Activated CD8-positive, alpha-beta memory T cell treated with anti-CD3 and anti-CD28 coated beads, Interleukin-2, amount 10 ng/mL, durations not matched to agents 7 days and 5 days (primary cell): ENCODE results near the gene RARS2. TPM values are rescaled to one million over a fixed set of nuclear protein-coding genes. Genes with fewer than 3 reads are reported as not detected.

Source experiments
- ATAC-seq: fragments of 150-1000 bp; cut with Tn5 transposase; one replicate; pipeline ENCODE4 v1.10.0; 2021; ENCODE audit warnings: moderate library complexity
- CTCF ChIA-PET: fragments of 350-600 bp; sonication (Branson Sonifier 250); formaldehyde crosslinking; loops from one replicate; lab custom pipeline; 2021; ENCODE audit warnings: antibody characterized with exemption; lab: Charles Lee
- DNase-seq: peaks from one replicate; pipeline ENCODE4 v3.0.0-alpha.2; 2020
- H3K27ac Mint-ChIP-seq: one replicate; pipeline ENCODE4 v1.8.0; 2021; ENCODE audit warnings: mild to moderate bottlenecking, mixed read lengths
- H3K27me3 Mint-ChIP-seq: one replicate; pipeline ENCODE4 v1.8.0; 2021; ENCODE audit warnings: mixed read lengths
- H3K36me3 Mint-ChIP-seq: one replicate; pipeline ENCODE4 v1.8.0; 2021; ENCODE audit warnings: mild to moderate bottlenecking, mixed read lengths
- H3K4me1 Mint-ChIP-seq: one replicate; pipeline ENCODE4 v1.8.0; 2021; ENCODE audit warnings: mixed read lengths
- H3K4me3 Mint-ChIP-seq: one replicate; pipeline ENCODE4 v1.8.0; 2021; ENCODE audit warnings: mild to moderate bottlenecking, moderate library complexity, mixed read lengths
- H3K9me3 Mint-ChIP-seq: one replicate; pipeline ENCODE4 v1.8.0; 2022; ENCODE audit warnings: low read depth, mixed read lengths
- total RNA-seq, 2 experiments: library from RNA; stranded (reverse); gene quantifications; one replicate each; pipeline ENCODE4 v1.2.3, GENCODE V29; 2021

RARS2 gene
- total RNA-seq, 2 experiments from 2014 or later = 22.1 to 22.7 TPM

DNA sequence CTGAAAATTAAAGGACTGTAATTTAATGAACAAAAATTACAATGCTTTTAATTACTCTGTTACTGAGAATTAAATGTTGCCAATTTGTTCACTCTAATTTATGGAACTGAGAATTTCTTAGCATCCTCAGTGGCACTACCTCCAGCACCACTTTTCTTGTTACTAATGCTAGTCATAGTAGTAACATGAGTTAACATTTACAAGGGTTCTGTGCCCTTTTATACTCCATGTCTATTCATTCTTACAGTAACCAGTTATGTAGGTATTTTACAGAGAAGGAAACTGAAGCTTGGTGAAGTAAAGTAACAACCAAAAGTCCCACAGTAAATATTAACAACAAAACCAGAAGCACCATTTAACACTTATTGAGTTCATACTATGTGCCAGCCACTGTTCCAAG lies 34.3 kb downstream of the RARS2 start:
- ATAC-seq (no peak), DNase-seq (no peak)
- Mint-ChIP-seq H3K4me1 (no peaks in the 10 kb centered on the region), H3K27ac (no peak overlapping the region), H3K36me3 (peaks cover 34% of the 10 kb centered on the region), H3K4me3 (no peak overlapping the region), H3K9me3 (no peaks in the 10 kb centered on the region), H3K27me3 (no peaks in the 10 kb centered on the region)
- CTCF ChIA-PET = no interaction called here

DNA sequence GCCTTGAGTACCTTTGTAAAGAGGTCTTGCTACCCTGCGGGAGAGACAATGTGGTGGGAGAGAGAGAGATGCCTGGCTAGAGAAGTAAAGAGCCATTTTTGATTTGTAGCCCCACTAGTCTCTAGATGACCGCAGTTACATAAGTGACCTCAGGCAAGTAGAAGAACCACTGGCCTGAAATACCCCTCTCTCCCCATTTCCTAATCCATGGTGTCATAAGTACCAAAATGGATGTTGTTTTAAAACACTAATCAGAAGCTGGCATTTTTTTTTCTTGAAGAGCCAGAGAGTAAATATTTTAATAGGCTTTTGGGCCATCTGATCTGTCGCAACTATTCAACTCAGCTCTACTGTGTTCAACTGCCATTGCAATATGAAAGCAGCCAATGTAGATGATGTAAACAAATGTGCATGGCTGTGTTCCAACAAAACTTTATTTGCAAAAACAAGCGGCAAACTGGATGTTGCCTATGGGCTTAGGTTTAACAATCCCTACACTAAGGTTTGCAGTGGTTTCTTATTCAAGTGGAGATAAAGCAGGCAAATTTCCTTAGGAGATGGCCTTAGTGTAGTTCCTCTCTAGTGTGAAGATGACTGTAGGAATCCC lies 36.5 kb downstream of the RARS2 start:
- DNase-seq (no peak), ATAC-seq (no peak)
- CTCF ChIA-PET = no interaction called here
- no peaks in the 10 kb centered on the region for H3K27me3 Mint-ChIP-seq
- H3K4me3 Mint-ChIP-seq = no peak overlapping the region
- no peak overlapping the region for H3K27ac Mint-ChIP-seq
- H3K36me3 Mint-ChIP-seq = peaks cover 35% of the 10 kb centered on the region
- H3K4me1 Mint-ChIP-seq = no peaks in the 10 kb centered on the region
- no peaks in the 10 kb centered on the region for H3K9me3 Mint-ChIP-seq

DNA sequence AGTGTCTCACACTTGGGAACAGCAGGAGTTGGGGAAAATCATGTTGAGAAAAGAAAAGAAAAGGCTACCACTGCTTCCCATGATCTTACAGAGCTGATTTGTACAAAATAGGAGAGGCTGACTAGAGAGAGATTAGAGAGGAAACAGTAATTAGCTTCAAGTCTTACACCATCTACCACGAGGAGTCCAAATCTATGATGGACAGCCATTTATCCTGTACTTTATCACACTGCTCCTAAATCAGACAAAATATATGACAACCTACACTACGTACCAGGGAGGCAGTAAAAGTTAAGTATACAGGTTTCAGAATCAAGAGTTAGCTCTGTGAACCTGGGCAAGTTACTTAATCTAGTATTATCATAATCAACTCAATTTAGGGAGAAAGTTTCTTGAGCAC lies 38.0 kb downstream of the RARS2 start:
- no peak overlapping the region for H3K27ac Mint-ChIP-seq
- H3K36me3 Mint-ChIP-seq = peaks cover 31% of the 10 kb centered on the region
- H3K27me3 Mint-ChIP-seq = no peaks in the 10 kb centered on the region
- no peaks in the 10 kb centered on the region for H3K9me3 Mint-ChIP-seq
- DNase-seq (no peak), ATAC-seq (no peak)
- H3K4me1 Mint-ChIP-seq = no peaks in the 10 kb centered on the region
- no peak overlapping the region for H3K4me3 Mint-ChIP-seq
- CTCF ChIA-PET = no interaction called here

DNA sequence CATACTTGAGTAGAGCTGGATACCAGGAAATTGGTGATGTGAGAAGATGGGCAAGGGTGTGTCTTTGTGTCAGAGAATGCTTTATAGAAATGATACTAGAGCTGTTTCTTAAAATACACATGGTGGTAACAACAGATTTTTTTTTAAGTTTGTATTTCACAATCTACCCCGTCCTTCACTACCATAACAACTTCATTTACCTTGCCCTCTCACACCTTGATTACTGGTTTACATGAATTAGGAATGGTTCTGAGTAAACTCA lies 45.4 kb downstream of the RARS2 start:
- no peaks in the 10 kb centered on the region for H3K27me3 Mint-ChIP-seq
- no peak overlapping the region for H3K4me3 Mint-ChIP-seq
- no peak for DNase-seq
- H3K27ac Mint-ChIP-seq = no peak overlapping the region
- H3K4me1 Mint-ChIP-seq = no peaks in the 10 kb centered on the region
- CTCF ChIA-PET = interaction anchor here (1.3 kb wide), 1 partner anchor 45 kb away, joined by 3 read pairs; no protein-coding TSS in a partner anchor
- peaks cover 6% of the 10 kb centered on the region for H3K9me3 Mint-ChIP-seq
- H3K36me3 Mint-ChIP-seq = peaks cover 51% of the 10 kb centered on the region
- ATAC-seq = no peak

DNA sequence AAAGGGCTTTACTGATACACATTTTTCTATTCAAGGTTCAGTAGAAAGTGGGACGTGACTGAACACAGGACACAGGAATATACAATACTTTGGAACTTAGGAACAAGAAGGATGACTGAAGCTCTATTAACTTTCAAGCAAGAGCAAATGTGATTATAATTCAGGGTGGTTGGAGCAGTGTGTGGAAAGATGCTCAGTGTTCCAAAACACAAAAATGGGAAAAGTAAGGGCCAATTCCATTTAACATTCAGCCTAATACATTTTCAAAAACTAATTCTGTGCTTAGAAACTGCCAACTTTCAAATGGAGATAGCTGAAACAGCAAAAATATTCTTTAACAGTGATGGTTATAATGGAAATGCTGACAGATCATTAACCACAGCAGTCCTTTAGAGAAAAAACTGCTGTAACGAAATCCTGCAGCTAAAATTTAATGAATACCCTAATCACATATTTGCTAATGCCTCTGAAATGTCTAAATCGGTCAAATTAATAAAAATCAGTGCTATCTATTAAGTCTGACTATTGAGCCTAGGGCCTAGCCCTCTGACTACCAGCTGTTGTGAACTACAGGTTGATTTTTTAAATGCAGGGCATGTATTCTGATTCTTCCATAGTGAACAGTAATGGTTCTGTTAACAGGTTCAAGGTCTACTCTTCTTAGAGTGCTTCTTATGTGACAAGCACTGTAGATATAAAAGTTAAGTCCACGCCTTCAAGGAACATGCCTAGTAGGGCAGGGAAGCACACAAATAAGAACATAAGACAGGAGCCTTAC lies 45.9 kb downstream of the RARS2 start:
- peaks cover 54% of the 10 kb centered on the region for H3K36me3 Mint-ChIP-seq
- H3K4me3 Mint-ChIP-seq = no peak overlapping the region
- DNase-seq (no peak), ATAC-seq (no peak)
- CTCF ChIA-PET = interaction anchor here (1.3 kb wide), 1 partner anchor 45 kb away, joined by 3 read pairs; no protein-coding TSS in a partner anchor
- no peak overlapping the region for H3K27ac Mint-ChIP-seq
- peaks cover 9% of the 10 kb centered on the region for H3K9me3 Mint-ChIP-seq
- H3K27me3 Mint-ChIP-seq = no peaks in the 10 kb centered on the region
- no peaks in the 10 kb centered on the region for H3K4me1 Mint-ChIP-seq

DNA sequence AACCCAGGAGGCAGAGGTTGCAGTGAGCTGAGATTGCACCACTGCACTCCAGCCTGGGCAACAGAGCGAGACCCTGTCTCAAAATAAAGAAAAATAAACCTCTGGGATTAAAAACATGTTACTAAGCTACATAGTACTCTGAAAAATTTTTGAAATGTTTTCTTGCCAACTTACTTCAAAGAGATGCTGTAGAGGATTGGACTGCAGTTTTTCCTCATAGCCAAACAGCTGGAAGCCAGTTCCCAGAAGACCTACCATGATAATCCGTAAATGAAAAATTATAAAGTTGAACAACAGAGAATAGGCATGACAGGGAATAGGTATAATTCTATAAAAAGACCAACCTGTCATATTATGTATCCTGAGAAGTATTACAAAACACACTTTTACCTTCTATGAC lies 48.0 kb downstream of the RARS2 start:
- DNase-seq = no peak
- peaks cover 54% of the 10 kb centered on the region for H3K36me3 Mint-ChIP-seq
- CTCF ChIA-PET = no interaction called here
- peaks cover 9% of the 10 kb centered on the region for H3K9me3 Mint-ChIP-seq
- no peak overlapping the region for H3K4me3 Mint-ChIP-seq
- H3K4me1 Mint-ChIP-seq = no peaks in the 10 kb centered on the region
- no peaks in the 10 kb centered on the region for H3K27me3 Mint-ChIP-seq
- ATAC-seq = no peak
- H3K27ac Mint-ChIP-seq = no peak overlapping the region

DNA sequence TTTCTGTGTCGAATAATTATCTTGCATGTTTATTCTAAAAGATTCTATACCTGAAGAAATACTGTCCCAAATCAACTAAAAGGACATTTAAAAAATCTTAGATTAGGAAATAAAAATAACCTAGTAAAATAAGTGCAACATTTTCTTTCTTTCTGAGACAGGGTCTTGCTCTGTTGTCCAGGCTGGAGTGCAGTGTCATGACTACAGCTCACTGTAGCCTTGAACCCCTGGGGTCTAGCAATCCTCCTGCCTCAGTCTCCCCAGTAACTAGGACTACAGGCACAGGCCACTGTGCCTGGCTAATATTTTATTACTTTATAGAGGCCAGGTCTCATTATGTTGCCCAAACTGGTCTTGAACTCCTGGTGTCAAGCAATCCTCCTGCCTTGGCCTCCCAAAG lies 48.7 kb downstream of the RARS2 start:
- H3K4me3 Mint-ChIP-seq = no peak overlapping the region
- peaks cover 9% of the 10 kb centered on the region for H3K9me3 Mint-ChIP-seq
- no peaks in the 10 kb centered on the region for H3K4me1 Mint-ChIP-seq
- ATAC-seq = no peak
- H3K36me3 Mint-ChIP-seq = peaks cover 52% of the 10 kb centered on the region
- CTCF ChIA-PET = no interaction called here
- DNase-seq = no peak
- H3K27me3 Mint-ChIP-seq = no peaks in the 10 kb centered on the region
- no peak overlapping the region for H3K27ac Mint-ChIP-seq

DNA sequence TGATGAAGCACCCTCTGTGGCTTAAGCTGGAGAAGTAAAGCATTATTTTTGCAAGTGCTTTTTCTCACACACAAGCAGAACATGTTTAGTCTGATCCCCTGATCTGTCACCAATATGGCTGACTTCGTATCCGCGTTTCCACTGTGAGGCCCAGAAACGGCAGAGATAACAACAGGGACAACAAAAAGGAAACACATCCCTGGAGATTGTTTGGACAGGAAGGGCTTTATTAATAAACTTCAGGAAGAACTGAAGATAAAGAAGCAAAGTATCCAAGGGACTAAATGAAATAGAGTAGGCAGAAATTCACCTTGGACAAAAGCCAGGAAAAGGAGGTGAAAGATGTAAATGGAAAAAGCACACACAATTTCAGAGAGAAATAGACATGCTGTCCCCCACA lies 49.2 kb downstream of the RARS2 start:
- no peaks in the 10 kb centered on the region for H3K4me1 Mint-ChIP-seq
- H3K4me3 Mint-ChIP-seq = no peak overlapping the region
- CTCF ChIA-PET = no interaction called here
- peaks cover 49% of the 10 kb centered on the region for H3K36me3 Mint-ChIP-seq
- H3K9me3 Mint-ChIP-seq = peaks cover 9% of the 10 kb centered on the region
- ATAC-seq (no peak), DNase-seq (no peak)
- H3K27me3 Mint-ChIP-seq = no peaks in the 10 kb centered on the region
- no peak overlapping the region for H3K27ac Mint-ChIP-seq

DNA sequence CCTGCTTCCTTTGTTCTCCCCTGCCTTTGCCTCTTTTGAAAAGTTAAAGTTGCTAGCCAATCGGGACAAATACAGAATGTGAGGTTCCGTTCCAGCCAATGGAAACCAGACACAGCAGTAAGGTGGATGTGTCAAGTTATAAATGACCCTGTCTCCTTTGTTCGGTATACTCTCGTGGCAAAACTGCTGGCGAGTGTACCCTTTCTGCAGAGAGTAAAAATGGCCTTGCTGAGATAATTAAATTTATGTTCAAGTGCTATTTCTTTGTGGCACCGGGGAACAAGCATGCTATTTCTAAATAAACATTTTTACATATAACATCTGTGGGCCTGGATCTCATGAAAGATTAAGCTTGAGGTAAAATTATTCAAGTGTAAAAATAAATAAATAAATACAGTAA lies 50.2 kb downstream of the RARS2 start:
- DNase-seq (no peak), ATAC-seq (no peak)
- CTCF ChIA-PET = no interaction called here
- Mint-ChIP-seq H3K27ac (no peak overlapping the region), H3K36me3 (peaks cover 39% of the 10 kb centered on the region), H3K4me1 (no peaks in the 10 kb centered on the region), H3K4me3 (no peak overlapping the region), H3K27me3 (no peaks in the 10 kb centered on the region), H3K9me3 (peaks cover 9% of the 10 kb centered on the region)

DNA sequence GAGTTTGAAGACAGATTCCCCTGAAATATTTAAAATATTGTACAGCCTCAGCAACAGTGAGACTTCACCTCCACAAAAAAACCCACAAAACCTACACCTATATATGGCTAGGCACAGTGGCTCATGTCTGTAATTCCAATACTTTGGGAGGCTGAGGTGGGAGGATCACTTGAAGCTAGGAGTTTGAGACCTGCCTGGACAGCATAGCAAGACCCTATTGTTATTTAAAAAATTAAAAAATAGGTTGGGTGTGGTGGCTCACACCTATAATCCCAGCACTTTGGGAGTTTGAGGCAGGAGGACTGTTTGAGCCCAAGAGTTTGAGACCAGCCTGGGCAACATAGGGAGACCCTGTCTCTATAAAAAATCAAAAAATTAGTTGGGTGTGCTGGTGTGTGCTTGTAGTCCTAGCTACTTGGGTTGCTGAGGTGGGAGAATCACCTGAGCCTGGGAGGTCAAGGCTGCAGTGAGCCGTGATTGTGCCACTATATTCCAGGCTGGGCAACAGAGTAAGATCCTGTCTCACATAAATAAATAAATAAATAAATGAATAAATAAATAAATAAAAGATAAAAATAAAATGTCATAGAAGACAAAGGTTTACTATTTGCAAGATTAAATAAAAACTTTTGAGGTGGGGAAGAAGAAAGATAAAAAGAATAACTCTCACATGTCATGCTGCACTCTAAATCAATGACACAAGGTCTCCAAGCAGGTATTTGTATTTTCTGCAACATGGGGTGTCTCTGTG lies 51.1 kb downstream of the RARS2 start:
- Mint-ChIP-seq H3K4me1 (no peaks in the 10 kb centered on the region), H3K9me3 (peaks cover 9% of the 10 kb centered on the region), H3K27me3 (no peaks in the 10 kb centered on the region), H3K36me3 (peaks cover 34% of the 10 kb centered on the region), H3K4me3 (no peak overlapping the region), H3K27ac (no peak overlapping the region)
- no peak for ATAC-seq
- CTCF ChIA-PET = no interaction called here
- DNase-seq = no peak

DNA sequence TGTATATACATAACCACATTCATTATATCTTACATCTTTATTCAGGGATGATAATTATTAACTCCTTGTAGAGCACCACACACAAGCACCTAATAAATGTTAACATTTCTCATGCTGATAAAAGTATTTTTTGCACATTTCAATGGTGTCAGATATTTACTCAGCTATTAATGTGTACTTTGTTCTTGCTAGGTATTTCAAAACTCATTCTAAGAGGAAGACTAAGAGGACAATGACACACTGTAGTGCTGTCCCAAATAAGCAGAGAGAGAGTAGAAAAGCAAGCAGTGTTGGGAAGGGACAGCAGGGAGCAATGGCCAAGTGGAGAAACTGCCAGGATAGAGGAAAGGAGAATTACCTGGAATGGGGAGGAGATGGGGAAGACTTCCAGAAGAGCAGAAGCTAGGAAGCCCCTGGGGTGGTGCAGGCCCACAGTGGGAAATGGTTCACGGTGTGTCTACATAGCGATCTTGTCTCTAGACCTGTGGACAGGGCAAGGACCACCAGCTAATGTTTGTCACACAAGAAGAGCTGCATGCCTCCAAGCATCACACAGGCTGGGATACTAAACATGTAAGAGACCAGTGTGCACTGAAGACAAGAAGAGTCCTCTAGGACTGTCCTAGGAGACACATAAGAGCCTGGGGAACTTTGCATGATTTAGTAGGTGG lies 55.3 kb downstream of the RARS2 start:
- DNase-seq (no peak), ATAC-seq (no peak)
- H3K4me3 Mint-ChIP-seq = no peak overlapping the region
- H3K9me3 Mint-ChIP-seq = peaks cover 3% of the 10 kb centered on the region
- peaks cover 20% of the 10 kb centered on the region for H3K36me3 Mint-ChIP-seq
- no peaks in the 10 kb centered on the region for H3K27me3 Mint-ChIP-seq
- CTCF ChIA-PET = no interaction called here
- H3K27ac Mint-ChIP-seq = no peak overlapping the region
- no peaks in the 10 kb centered on the region for H3K4me1 Mint-ChIP-seq

DNA sequence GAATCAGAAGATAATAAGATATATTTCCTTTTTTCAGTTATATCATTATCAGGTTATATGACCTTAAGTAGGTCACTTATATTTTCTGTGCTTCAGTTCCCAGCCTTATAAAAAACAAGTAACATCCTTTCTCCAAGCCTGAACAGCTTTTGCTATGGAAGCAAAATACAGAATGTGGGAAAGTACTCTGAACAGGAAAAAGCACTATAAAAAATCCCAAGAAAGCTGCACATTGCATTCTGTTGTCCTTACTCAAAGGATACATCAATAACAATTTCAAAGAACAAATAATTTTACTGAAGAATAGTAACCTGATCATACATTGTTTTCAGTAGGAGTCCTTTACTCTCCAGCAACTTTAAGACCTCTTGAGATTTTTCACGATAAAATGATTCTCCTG lies 60.6 kb downstream of the RARS2 start:
- H3K9me3 Mint-ChIP-seq = no peaks in the 10 kb centered on the region
- no peak overlapping the region for H3K27ac Mint-ChIP-seq

DNA sequence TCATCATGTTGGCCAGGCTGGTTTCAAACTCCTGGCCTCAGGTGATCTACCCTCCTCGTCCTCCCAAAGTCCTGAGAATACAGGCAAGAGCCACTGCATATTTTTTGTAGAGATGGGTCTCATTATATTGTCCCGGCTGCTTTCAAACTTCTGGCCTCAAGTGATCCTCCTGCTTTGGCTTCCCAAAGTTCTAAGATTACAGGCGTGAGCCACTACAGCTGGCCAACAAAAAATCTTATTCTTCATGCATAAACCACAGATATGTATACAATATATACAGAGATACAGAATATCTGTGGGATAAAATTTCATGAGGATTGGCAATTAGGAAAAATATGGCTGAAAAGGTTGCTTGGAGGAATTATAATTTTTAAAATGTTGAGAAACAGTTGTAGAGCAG lies 67.1 kb downstream of the RARS2 start:
- Mint-ChIP-seq H3K4me3 (no peak overlapping the region), H3K4me1 (no peaks in the 10 kb centered on the region), H3K36me3 (peaks cover 29% of the 10 kb centered on the region), H3K27me3 (no peaks in the 10 kb centered on the region), H3K27ac (no peak overlapping the region), H3K9me3 (no peaks in the 10 kb centered on the region)
- CTCF ChIA-PET = interaction anchor here (0.7 kb wide), 1 partner anchor 1621 kb away, joined by 3 read pairs; no protein-coding TSS in a partner anchor
- ATAC-seq (no peak), DNase-seq (no peak)

More for the DNA sequence above, 60.6 kb downstream of the RARS2 start:
- ATAC-seq (no peak), DNase-seq (no peak)
- H3K4me3 Mint-ChIP-seq = no peak overlapping the region
- peaks cover 28% of the 10 kb centered on the region for H3K36me3 Mint-ChIP-seq
- no peaks in the 10 kb centered on the region for H3K27me3 Mint-ChIP-seq
- CTCF ChIA-PET = no interaction called here
- no peaks in the 10 kb centered on the region for H3K4me1 Mint-ChIP-seq
